ENCODE results near the gene CDADC1. TPM values are rescaled to one million over a fixed set of nuclear protein-coding genes. Genes with fewer than 3 reads are reported as not detected.

The CDADC1 gene
- total RNA-seq, 1 experiment from 2014 or later: 19.3 TPM

GRCh38 chr13:49330546-49330864 is 82.8 kb downstream of the CDADC1 start:
- H2AFZ ChIP-seq (ENCODE audit: low read length): no peak overlapping the region
- peaks cover 4% of the 10 kb centered on the region; the same call in 1 of the 2 replicates for H3K4me1 ChIP-seq (ENCODE audit: low read length)
- H3K27ac ChIP-seq (ENCODE audit: low read length): no peak overlapping the region
- H3K9me2 ChIP-seq (replicated peaks; ENCODE audit: insufficient read depth, low read length): no peaks in the 10 kb centered on the region
- H3K4me2 ChIP-seq (ENCODE audit: low read depth, low read length, poor library complexity, severe bottlenecking): no peak overlapping the region
- no peak for DNase-seq
- no peaks in the 10 kb centered on the region for H3K79me2 ChIP-seq (ENCODE audit: low read length)
- H3K9me3 ChIP-seq (ENCODE audit: low read length): no peaks in the 10 kb centered on the region
- H3K27me3 ChIP-seq (ENCODE audit: low read length): no peaks in the 10 kb centered on the region
- 0 out of 2 replicates have a peak, but pooled peaks cover 3% of the 10 kb centered on the region for H3K36me3 ChIP-seq (ENCODE audit: insufficient read depth, low read length)
- no peak overlapping the region for H3K9ac ChIP-seq (ENCODE audit: low read length)
- H4K20me1 ChIP-seq (ENCODE audit: insufficient read depth, low read depth, low read length): no peaks in the 10 kb centered on the region
- H3K4me3 ChIP-seq (ENCODE audit: low read length): no peak overlapping the region

- no peak overlapping the region for H2AFZ ChIP-seq (ENCODE audit: low read length)
- no peak overlapping the region for H3K4me2 ChIP-seq (ENCODE audit: low read depth, low read length, poor library complexity, severe bottlenecking)
- peaks cover 5% of the 10 kb centered on the region; the same call in 1 of the 2 replicates for H3K36me3 ChIP-seq (ENCODE audit: insufficient read depth, low read length)
Observed at GRCh38 chr13:49336655-49337054, 88.9 kb downstream of the CDADC1 start.

GRCh38 chr13:49340161-49340560 is 92.4 kb downstream of the CDADC1 start:
- H3K9ac ChIP-seq (ENCODE audit: low read length): no peak overlapping the region
- H3K27me3 ChIP-seq (ENCODE audit: low read length): no peaks in the 10 kb centered on the region
- no peak overlapping the region for H3K4me3 ChIP-seq (ENCODE audit: low read length)
- no peak overlapping the region for H3K27ac ChIP-seq (ENCODE audit: low read length)
- H3K79me2 ChIP-seq (ENCODE audit: low read length): no peaks in the 10 kb centered on the region
- no peaks in the 10 kb centered on the region for H4K20me1 ChIP-seq (ENCODE audit: insufficient read depth, low read depth, low read length)
- no peak for DNase-seq
- H2AFZ ChIP-seq (ENCODE audit: low read length): no peak overlapping the region
- no peaks in the 10 kb centered on the region for H3K9me2 ChIP-seq (replicated peaks; ENCODE audit: insufficient read depth, low read length)
- H3K36me3 ChIP-seq (ENCODE audit: insufficient read depth, low read length): peaks cover 5% of the 10 kb centered on the region; the same call in 1 of the 2 replicates
- no peak overlapping the region for H3K4me2 ChIP-seq (ENCODE audit: low read depth, low read length, poor library complexity, severe bottlenecking)
- peaks cover 5% of the 10 kb centered on the region for H3K4me1 ChIP-seq (ENCODE audit: low read length)
- no peaks in the 10 kb centered on the region for H3K9me3 ChIP-seq (ENCODE audit: low read length)

More at GRCh38 chr13:49336655-49337054, 88.9 kb downstream of the CDADC1 start:
- H3K79me2 ChIP-seq (ENCODE audit: low read length): no peaks in the 10 kb centered on the region
- no peak overlapping the region for H3K9ac ChIP-seq (ENCODE audit: low read length)
- H3K27ac ChIP-seq (ENCODE audit: low read length): no peak overlapping the region
- no peak for DNase-seq
- H3K9me3 ChIP-seq (ENCODE audit: low read length): no peaks in the 10 kb centered on the region
- peaks cover 5% of the 10 kb centered on the region for H3K4me1 ChIP-seq (ENCODE audit: low read length)
- H3K9me2 ChIP-seq (replicated peaks; ENCODE audit: insufficient read depth, low read length): no peaks in the 10 kb centered on the region
- H4K20me1 ChIP-seq (ENCODE audit: insufficient read depth, low read depth, low read length): no peaks in the 10 kb centered on the region
- no peaks in the 10 kb centered on the region for H3K27me3 ChIP-seq (ENCODE audit: low read length)
- no peak overlapping the region for H3K4me3 ChIP-seq (ENCODE audit: low read length)

- Histone ChIP-seq H3K36me3 (ENCODE audit: insufficient read depth, low read length) (peaks cover 5% of the 10 kb centered on the region; the same call in 1 of the 2 replicates), H3K27me3 (ENCODE audit: low read length) (no peaks in the 10 kb centered on the region)
Observed at GRCh38 chr13:49341517-49341916, 93.8 kb downstream of the CDADC1 start.

GRCh38 chr13:49341941-49342340 is 94.2 kb downstream of the CDADC1 start:
- Histone ChIP-seq H3K79me2 (ENCODE audit: low read length) (no peaks in the 10 kb centered on the region), H3K9me2 (replicated peaks; ENCODE audit: insufficient read depth, low read length) (no peaks in the 10 kb centered on the region), H3K4me3 (ENCODE audit: low read length) (no peak overlapping the region), H3K27ac (ENCODE audit: low read length) (no peak overlapping the region), H3K9ac (ENCODE audit: low read length) (no peak overlapping the region), H3K4me2 (ENCODE audit: low read depth, low read length, poor library complexity, severe bottlenecking) (no peak overlapping the region), H4K20me1 (ENCODE audit: insufficient read depth, low read depth, low read length) (no peaks in the 10 kb centered on the region), H3K4me1 (ENCODE audit: low read length) (peaks cover 5% of the 10 kb centered on the region), H3K36me3 (ENCODE audit: insufficient read depth, low read length) (peaks cover 5% of the 10 kb centered on the region; the same call in 1 of the 2 replicates), H2AFZ (ENCODE audit: low read length) (no peak overlapping the region), H3K9me3 (ENCODE audit: low read length) (no peaks in the 10 kb centered on the region), H3K27me3 (ENCODE audit: low read length) (no peaks in the 10 kb centered on the region)
- no peak for DNase-seq

More at GRCh38 chr13:49341517-49341916, 93.8 kb downstream of the CDADC1 start:
- Histone ChIP-seq H3K9me2 (replicated peaks; ENCODE audit: insufficient read depth, low read length) (no peaks in the 10 kb centered on the region), H4K20me1 (ENCODE audit: insufficient read depth, low read depth, low read length) (no peaks in the 10 kb centered on the region), H3K9me3 (ENCODE audit: low read length) (no peaks in the 10 kb centered on the region), H3K27ac (ENCODE audit: low read length) (no peak overlapping the region), H3K4me1 (ENCODE audit: low read length) (peaks cover 5% of the 10 kb centered on the region), H3K4me3 (ENCODE audit: low read length) (no peak overlapping the region), H3K4me2 (ENCODE audit: low read depth, low read length, poor library complexity, severe bottlenecking) (no peak overlapping the region), H2AFZ (ENCODE audit: low read length) (no peak overlapping the region), H3K9ac (ENCODE audit: low read length) (no peak overlapping the region), H3K79me2 (ENCODE audit: low read length) (no peaks in the 10 kb centered on the region)
- no peak for DNase-seq

- DNase-seq: no peak
Observed at GRCh38 chr13:49342454-49342853, 94.7 kb downstream of the CDADC1 start.

More at GRCh38 chr13:49342454-49342853, 94.7 kb downstream of the CDADC1 start:
- Histone ChIP-seq H2AFZ (ENCODE audit: low read length) (no peak overlapping the region), H3K4me3 (ENCODE audit: low read length) (no peak overlapping the region), H3K9me2 (replicated peaks; ENCODE audit: insufficient read depth, low read length) (no peaks in the 10 kb centered on the region), H3K4me1 (ENCODE audit: low read length) (peaks cover 5% of the 10 kb centered on the region), H3K27ac (ENCODE audit: low read length) (no peak overlapping the region), H3K27me3 (ENCODE audit: low read length) (no peaks in the 10 kb centered on the region), H3K4me2 (ENCODE audit: low read depth, low read length, poor library complexity, severe bottlenecking) (no peak overlapping the region), H3K9ac (ENCODE audit: low read length) (no peak overlapping the region), H3K79me2 (ENCODE audit: low read length) (no peaks in the 10 kb centered on the region), H3K9me3 (ENCODE audit: low read length) (no peaks in the 10 kb centered on the region), H4K20me1 (ENCODE audit: insufficient read depth, low read depth, low read length) (no peaks in the 10 kb centered on the region), H3K36me3 (ENCODE audit: insufficient read depth, low read length) (peaks cover 2% of the 10 kb centered on the region; the same call in 1 of the 2 replicates)

Other genes with a start within 250 kb of the CDADC1 start
- not detected in 2 replicates for gene MLNR, start 27.6 kb upstream of the CDADC1 start, total RNA-seq (2014; rRNA removed; shearing (Covaris generic); ENCODE audit: low replicate concordance)
- gene CAB39L, start 196.1 kb downstream of the CDADC1 start, total RNA-seq (2014; rRNA removed; shearing (Covaris generic); ENCODE audit: low replicate concordance): 24.7 and 51.9 TPM in 2 replicates
- 25.4 and 34.0 TPM in 2 replicates for gene SETDB2, start 196.3 kb downstream of the CDADC1 start, total RNA-seq (2014; rRNA removed; shearing (Covaris generic); ENCODE audit: low replicate concordance)
- 34.3 and 75.2 TPM in 2 replicates for gene PHF11, start 248.0 kb downstream of the CDADC1 start, total RNA-seq (2014; rRNA removed; shearing (Covaris generic); ENCODE audit: low replicate concordance)